OCI-LY1 (cell line): Measurements from ENCODE around the gene MLX.

ENCODE experiments used
- H2AFZ ChIP-seq: fragments of 200-600 bp; sonication (generic), shearing (Covaris generic); 2 replicates; pipeline ENCODE4 v1.6.0; 2014; ENCODE audit warnings: antibody characterized with exemption, mild to moderate bottlenecking, low read length
- H3F3A ChIP-seq: fragments of 200-600 bp; sonication (generic), shearing (Covaris generic); 2 replicates; pipeline ENCODE4 v1.6.0; 2014; ENCODE audit warnings: mild to moderate bottlenecking, antibody characterized with exemption, low read length, moderate library complexity; ENCODE audit not compliant: insufficient read depth
- H3K27ac ChIP-seq: fragments of 200-600 bp; sonication (generic); 2 replicates; pipeline ENCODE4 v1.5.1; 2014; ENCODE audit warnings: low read length, mixed run types, mild to moderate bottlenecking, low read depth; ENCODE audit not compliant: poor library complexity, severe bottlenecking
- H3K27me3 ChIP-seq: fragments of 200-600 bp; sonication (generic); 2 replicates; pipeline ENCODE4 v1.6.0; 2014; ENCODE audit warnings: antibody characterized with exemption, mild to moderate bottlenecking, low read length, moderate library complexity; ENCODE audit not compliant: insufficient read depth
- H3K36me3 ChIP-seq: fragments of 200-600 bp; sonication (generic); 2 replicates; pipeline ENCODE4 v1.6.1; 2014; ENCODE audit warnings: mild to moderate bottlenecking, antibody characterized with exemption, low read length, moderate library complexity, mixed read lengths; ENCODE audit not compliant: insufficient read depth
- H3K4me1 ChIP-seq: fragments of 200-600 bp; sonication (generic); 2 replicates; pipeline ENCODE4 v1.5.1; 2014; ENCODE audit warnings: mild to moderate bottlenecking, low read length, moderate library complexity; ENCODE audit not compliant: insufficient read depth, severe bottlenecking
- H3K4me2 ChIP-seq: fragments of 200-600 bp; sonication (generic), shearing (Covaris generic); 2 replicates; pipeline ENCODE4 v1.6.1; 2014; ENCODE audit warnings: low read length
- H3K4me3 ChIP-seq: fragments of 200-600 bp; sonication (generic); 2 replicates; pipeline ENCODE4 v1.5.1; 2014; ENCODE audit warnings: low read length, low read depth, mild to moderate bottlenecking, mixed read lengths; ENCODE audit not compliant: poor library complexity, severe bottlenecking
- H3K79me2 ChIP-seq: fragments of 200-600 bp; shearing (Covaris generic); 2 replicates; pipeline ENCODE4 v1.6.1; 2016; ENCODE audit warnings: mixed run types, low read length, mixed read lengths; ENCODE audit not compliant: insufficient read depth
- H3K9ac ChIP-seq: fragments of 200-600 bp; sonication (generic), shearing (Covaris generic); 2 replicates; pipeline ENCODE4 v1.6.1; 2014; ENCODE audit warnings: mild to moderate bottlenecking, low read length, mixed read lengths
- H3K9me2 ChIP-seq: fragments of 200-600 bp; sonication (generic), shearing (Covaris generic); 2 replicates; pipeline ENCODE4 v1.6.1; 2014; ENCODE audit warnings: low read depth, mild to moderate bottlenecking, low read length, mixed read lengths
- H3K9me3 ChIP-seq: fragments of 200-600 bp; shearing (Covaris generic); 2 replicates; pipeline ENCODE4 v1.6.1; 2014; ENCODE audit warnings: low read length, mixed read lengths
- H4K20me1 ChIP-seq: fragments of 200-600 bp; sonication (generic), shearing (Covaris generic); 2 replicates; pipeline ENCODE4 v1.6.0; 2016; ENCODE audit warnings: mild to moderate bottlenecking, low read length; ENCODE audit not compliant: insufficient read depth
- EZH2 ChIP-seq: fragments of 200-600 bp; sonication (generic), shearing (Covaris generic); IDR thresholded peaks from 2 replicates; pipeline ENCODE4 v1.8.0; 2017; ENCODE audit warnings: borderline replicate concordance, mixed run types, mild to moderate bottlenecking, antibody characterized with exemption, low read length, moderate library complexity, mixed read lengths
- TF ChIP-seq, protein P1 (sequence below): fragments of 200-600 bp; sonication (generic), shearing (Covaris generic); IDR thresholded peaks from 2 replicates; pipeline ENCODE4 v1.5.1; 2017; ENCODE audit warnings: mild to moderate bottlenecking, antibody characterized with exemption, low read length, moderate library complexity, mixed read lengths

MLX gene

DNA sequence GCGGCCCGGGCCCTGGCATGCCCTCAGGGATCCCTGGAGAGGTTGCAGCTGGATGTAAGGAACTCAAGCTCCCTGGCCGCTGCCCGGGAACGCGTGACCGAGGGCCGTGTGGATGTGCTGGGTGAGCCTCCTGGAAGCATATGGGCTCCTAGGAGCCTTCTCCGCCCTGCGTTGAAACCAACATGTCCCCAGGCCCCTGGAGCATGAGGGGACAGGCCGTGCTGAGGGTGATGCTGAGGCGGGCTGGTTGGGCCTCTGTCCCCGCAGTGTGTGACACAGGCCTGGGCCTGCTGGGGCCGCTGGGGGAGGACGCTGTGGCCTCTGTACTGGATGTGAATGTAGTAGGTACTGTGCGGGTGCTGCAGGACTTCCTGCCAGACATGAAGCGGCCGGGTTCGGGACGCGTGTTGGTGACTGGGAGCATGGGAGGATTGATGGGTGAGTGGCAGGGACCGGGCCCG, 19.9 kb upstream of the MLX start:
- Histone ChIP-seq H3K36me3 (peaks cover 17% of the 10 kb centered on the region), H3K27ac (no peak overlapping the region), H4K20me1 (no peaks in the 10 kb centered on the region), H3K4me3 (no peak overlapping the region), H3K9ac (no peak overlapping the region), H3K9me3 (no peaks in the 10 kb centered on the region), H3F3A (no peaks in the 10 kb centered on the region), H3K9me2 (no peaks in the 10 kb centered on the region), H2AFZ (no peak overlapping the region), H3K27me3 (no peaks in the 10 kb centered on the region), H3K4me2 (no peak overlapping the region), H3K79me2 (no peaks in the 10 kb centered on the region), H3K4me1 (peaks cover 14% of the 10 kb centered on the region)
- TF ChIP-seq, protein P1, sequence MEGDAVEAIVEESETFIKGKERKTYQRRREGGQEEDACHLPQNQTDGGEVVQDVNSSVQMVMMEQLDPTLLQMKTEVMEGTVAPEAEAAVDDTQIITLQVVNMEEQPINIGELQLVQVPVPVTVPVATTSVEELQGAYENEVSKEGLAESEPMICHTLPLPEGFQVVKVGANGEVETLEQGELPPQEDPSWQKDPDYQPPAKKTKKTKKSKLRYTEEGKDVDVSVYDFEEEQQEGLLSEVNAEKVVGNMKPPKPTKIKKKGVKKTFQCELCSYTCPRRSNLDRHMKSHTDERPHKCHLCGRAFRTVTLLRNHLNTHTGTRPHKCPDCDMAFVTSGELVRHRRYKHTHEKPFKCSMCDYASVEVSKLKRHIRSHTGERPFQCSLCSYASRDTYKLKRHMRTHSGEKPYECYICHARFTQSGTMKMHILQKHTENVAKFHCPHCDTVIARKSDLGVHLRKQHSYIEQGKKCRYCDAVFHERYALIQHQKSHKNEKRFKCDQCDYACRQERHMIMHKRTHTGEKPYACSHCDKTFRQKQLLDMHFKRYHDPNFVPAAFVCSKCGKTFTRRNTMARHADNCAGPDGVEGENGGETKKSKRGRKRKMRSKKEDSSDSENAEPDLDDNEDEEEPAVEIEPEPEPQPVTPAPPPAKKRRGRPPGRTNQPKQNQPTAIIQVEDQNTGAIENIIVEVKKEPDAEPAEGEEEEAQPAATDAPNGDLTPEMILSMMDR = no peak
- TF ChIP-seq EZH2 = no peak

DNA sequence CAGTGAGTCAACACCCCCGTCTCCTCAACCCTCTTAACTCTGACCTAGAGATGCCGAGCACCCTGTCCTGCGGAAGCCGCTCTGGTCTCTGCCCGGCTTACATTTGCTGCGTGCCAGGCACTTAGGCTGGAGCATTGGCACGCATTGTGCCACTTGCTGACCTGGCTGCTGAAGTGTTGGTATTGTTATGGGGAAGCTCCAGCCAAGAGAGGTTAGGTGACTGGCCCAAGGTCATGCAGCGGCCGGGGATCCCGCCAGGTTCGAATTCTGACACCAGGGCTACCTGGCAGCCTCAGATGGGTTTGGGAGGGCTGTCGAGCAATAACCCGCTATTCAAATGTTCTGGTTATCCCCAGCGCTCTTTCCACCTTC, 19.2 kb upstream of the MLX start:
- Histone ChIP-seq H3K36me3 (peaks cover 16% of the 10 kb centered on the region), H3K79me2 (no peaks in the 10 kb centered on the region), H3K9me2 (no peaks in the 10 kb centered on the region), H3K9me3 (no peaks in the 10 kb centered on the region), H4K20me1 (no peaks in the 10 kb centered on the region), H3K27me3 (no peaks in the 10 kb centered on the region), H3K9ac (peak overlapping the region; percentile 36; the same call in 1 of the 2 replicates), H3K4me3 (peak overlapping the region; percentile 64), H3K4me2 (peak overlapping the region; percentile 74), H2AFZ (no peak overlapping the region), H3K27ac (no peak overlapping the region), H3F3A (no peaks in the 10 kb centered on the region), H3K4me1 (peaks cover 14% of the 10 kb centered on the region)
- no peak for TF ChIP-seq EZH2
- TF ChIP-seq, protein P1 = no peak

DNA sequence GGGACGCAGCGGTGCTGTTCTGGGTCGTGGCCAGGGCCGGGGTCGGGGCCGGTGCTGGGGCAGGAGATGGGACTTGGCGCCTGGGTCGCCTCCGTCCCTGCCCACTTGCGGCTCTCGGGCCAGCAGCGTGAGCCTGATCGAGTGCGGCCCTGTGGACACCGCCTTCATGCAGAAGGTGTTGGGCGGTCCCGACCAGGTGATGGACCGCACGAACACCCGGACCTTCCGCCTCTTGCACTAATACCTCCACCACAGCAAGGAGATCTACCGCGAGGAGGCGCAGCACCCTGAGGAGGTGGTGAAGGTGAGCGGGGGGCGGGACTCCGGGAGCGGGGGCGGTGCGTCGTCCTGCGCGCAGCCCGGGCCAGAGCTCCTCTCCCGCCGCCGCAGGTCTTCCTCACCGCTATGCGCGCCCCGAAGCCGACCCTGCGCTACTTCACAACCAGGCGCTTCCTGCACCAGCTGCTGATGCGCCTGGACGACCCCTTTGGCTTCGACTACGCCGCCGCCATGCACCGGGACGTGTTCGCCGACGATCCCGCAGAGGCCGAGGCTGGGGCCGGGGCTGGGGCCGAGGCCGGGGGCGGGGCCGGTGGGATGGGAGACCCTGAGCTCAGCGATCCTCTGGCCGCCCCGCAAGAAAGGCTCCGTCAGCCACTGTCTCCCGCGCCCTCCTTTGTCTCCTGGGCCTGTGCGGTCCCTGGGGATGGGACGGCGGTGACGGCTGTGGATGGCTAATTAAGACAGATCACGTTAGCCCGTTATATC, 18.6 kb upstream of the MLX start:
- Histone ChIP-seq H3K9me2 (no peaks in the 10 kb centered on the region), H3K27me3 (no peaks in the 10 kb centered on the region), H3K4me1 (peaks cover 14% of the 10 kb centered on the region), H2AFZ (no peak overlapping the region), H3K4me2 (peak overlapping the region; percentile 74), H3K9ac (peak overlapping the region; percentile 56; the same call in 1 of the 2 replicates), H3K27ac (no peak overlapping the region), H3F3A (no peaks in the 10 kb centered on the region), H3K9me3 (no peaks in the 10 kb centered on the region), H4K20me1 (no peaks in the 10 kb centered on the region), H3K79me2 (no peaks in the 10 kb centered on the region), H3K4me3 (peak overlapping the region; percentile 64), H3K36me3 (peaks cover 12% of the 10 kb centered on the region)
- TF ChIP-seq, protein P1 = peak; percentile 76
- no peak for TF ChIP-seq EZH2
